Ovary (tissue), 3 donors: ENCODE data around the gene ADAD2.

ENCODE experiments used
- EP300 ChIP-seq: sonication (generic); formaldehyde crosslinking; IDR thresholded peaks from one replicate; pipeline ENCODE4 v1.6.1; 2017; ENCODE audit warnings: antibody characterized with exemption
- TF ChIP-seq, protein P1 (sequence below), 3 donors: fragments of 450-650 bp in 2 of 3; fragments of 200-600 bp in 1 of 3; IDR thresholded peaks; one replicate each; pipeline versions ENCODE4 v1.5.1 to v1.8.0; 2016 to 2022; ENCODE audit warnings: antibody characterized with exemption in 3 of 3, mild to moderate bottlenecking in 1 of 3
- donor health status: DM: no; HTN: no; CAD: no.

DNA sequence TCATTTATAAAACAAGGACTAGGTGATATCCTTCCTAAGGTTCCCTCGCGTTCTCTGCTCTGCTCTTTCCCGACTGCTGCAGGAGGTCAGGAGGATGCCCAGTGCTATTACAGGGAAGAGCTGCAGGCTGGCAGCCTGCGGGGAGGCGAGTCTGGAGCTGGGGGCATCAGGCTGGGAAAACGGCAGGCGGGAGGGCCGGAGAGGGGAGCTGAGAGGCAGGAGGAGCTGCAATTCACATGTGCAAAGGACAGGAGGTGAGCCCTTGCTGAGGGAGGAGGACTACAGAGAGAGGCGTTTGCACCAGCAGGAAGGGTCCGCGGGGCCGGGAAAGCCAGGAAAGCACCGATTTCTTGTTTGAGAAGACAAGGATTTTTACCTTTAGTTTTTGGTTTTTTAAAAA, 8.1 kb downstream of the ADAD2 start:
- TF ChIP-seq, protein P1, sequence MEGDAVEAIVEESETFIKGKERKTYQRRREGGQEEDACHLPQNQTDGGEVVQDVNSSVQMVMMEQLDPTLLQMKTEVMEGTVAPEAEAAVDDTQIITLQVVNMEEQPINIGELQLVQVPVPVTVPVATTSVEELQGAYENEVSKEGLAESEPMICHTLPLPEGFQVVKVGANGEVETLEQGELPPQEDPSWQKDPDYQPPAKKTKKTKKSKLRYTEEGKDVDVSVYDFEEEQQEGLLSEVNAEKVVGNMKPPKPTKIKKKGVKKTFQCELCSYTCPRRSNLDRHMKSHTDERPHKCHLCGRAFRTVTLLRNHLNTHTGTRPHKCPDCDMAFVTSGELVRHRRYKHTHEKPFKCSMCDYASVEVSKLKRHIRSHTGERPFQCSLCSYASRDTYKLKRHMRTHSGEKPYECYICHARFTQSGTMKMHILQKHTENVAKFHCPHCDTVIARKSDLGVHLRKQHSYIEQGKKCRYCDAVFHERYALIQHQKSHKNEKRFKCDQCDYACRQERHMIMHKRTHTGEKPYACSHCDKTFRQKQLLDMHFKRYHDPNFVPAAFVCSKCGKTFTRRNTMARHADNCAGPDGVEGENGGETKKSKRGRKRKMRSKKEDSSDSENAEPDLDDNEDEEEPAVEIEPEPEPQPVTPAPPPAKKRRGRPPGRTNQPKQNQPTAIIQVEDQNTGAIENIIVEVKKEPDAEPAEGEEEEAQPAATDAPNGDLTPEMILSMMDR (IDR thresholded peaks at IDR 0.05) = no peak
- no peak for TF ChIP-seq EP300
